Measurements from ENCODE around the gene GALR2.

GALR2 gene

GRCh38 chr17:76054112-76054476 lies 20.5 kb upstream of the GALR2 start:
- TF ChIP-seq, protein P1, sequence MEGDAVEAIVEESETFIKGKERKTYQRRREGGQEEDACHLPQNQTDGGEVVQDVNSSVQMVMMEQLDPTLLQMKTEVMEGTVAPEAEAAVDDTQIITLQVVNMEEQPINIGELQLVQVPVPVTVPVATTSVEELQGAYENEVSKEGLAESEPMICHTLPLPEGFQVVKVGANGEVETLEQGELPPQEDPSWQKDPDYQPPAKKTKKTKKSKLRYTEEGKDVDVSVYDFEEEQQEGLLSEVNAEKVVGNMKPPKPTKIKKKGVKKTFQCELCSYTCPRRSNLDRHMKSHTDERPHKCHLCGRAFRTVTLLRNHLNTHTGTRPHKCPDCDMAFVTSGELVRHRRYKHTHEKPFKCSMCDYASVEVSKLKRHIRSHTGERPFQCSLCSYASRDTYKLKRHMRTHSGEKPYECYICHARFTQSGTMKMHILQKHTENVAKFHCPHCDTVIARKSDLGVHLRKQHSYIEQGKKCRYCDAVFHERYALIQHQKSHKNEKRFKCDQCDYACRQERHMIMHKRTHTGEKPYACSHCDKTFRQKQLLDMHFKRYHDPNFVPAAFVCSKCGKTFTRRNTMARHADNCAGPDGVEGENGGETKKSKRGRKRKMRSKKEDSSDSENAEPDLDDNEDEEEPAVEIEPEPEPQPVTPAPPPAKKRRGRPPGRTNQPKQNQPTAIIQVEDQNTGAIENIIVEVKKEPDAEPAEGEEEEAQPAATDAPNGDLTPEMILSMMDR (IDR thresholded peaks at IDR 0.05) = no peak

DNA sequence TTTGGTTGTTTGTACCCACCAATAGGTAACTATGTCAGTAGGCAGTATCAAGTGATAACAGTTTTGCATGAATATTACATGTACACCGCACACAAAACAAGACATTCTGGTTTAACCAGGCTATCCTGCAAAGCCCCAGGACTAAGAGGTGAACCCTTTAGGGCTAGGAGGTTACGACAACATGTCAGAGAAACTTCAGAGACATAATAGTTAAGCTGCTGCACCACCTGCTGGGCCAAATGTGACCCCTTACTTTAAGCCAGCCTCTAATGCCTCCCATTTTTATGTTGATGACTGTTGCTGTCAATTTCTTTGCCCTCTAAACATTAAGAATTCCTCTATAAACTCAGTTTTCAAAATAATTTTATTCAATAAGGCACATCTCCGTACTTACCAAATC lies 17.7 kb upstream of the GALR2 start:
- TF ChIP-seq, protein P1 (IDR thresholded peaks at IDR 0.05) = no peak

GRCh38 chr17:76063875-76064546 lies 10.6 kb upstream of the GALR2 start:
- TF ChIP-seq, protein P1 (IDR thresholded peaks at IDR 0.05) = no peak

- TF ChIP-seq, protein P1 (IDR thresholded peaks at IDR 0.05) = no peak
Observed at GRCh38 chr17:76065775-76066174, 8.8 kb upstream of the GALR2 start.

GRCh38 chr17:76071531-76072147 lies 2.9 kb upstream of the GALR2 start:
- TF ChIP-seq, protein P1 (IDR thresholded peaks at IDR 0.05) = no peak

GRCh38 chr17:76072148-76072858 lies 2.3 kb upstream of the GALR2 start, which contains the start of gene SRP68:
Gene SRP68, minus strand, starts transcription at chr17:76072517. Its CDS starts 26 bp downstream, at chr17:76072491.
- TF ChIP-seq, protein P1 (IDR thresholded peaks at IDR 0.05) = no peak

- TF ChIP-seq, protein P1 (IDR thresholded peaks at IDR 0.05) = peak; percentile 35
Observed at GRCh38 chr17:76075364-76076145, 974 bp downstream of the GALR2 start.
